Activated naive CD4-positive, alpha-beta T cell treated with anti-CD3 and anti-CD28 coated beads for 36 hours (primary cell): ENCODE data around the gene KCNJ18. TPM values are rescaled to one million over a fixed set of nuclear protein-coding genes. Genes with fewer than 3 reads are reported as not detected.
"Not testable (repeated sequence)": the region's sequence is repeated elsewhere in the genome, so short reads cannot be mapped to it uniquely, and the experiment has no call there.

Experiments
- CTCF ChIA-PET: fragments of 350-600 bp; sonication (Branson Sonifier 250); formaldehyde crosslinking; loops from one replicate; lab custom pipeline; 2021; ENCODE audit warnings: antibody characterized with exemption; lab: Charles Lee
- DNase-seq: peaks from one replicate; pipeline ENCODE4 v3.0.0-alpha.2; 2020
- H3K27ac Mint-ChIP-seq: one replicate; pipeline ENCODE4 v1.8.0; 2021; ENCODE audit warnings: mild to moderate bottlenecking, mixed read lengths
- H3K27me3 Mint-ChIP-seq: one replicate; pipeline ENCODE4 v1.8.0; 2021; ENCODE audit warnings: low read depth, mixed read lengths
- H3K36me3 Mint-ChIP-seq: one replicate; pipeline ENCODE4 v1.8.0; 2021; ENCODE audit warnings: low read depth, mixed read lengths
- H3K4me1 Mint-ChIP-seq: one replicate; pipeline ENCODE4 v1.8.0; 2021; ENCODE audit warnings: low read depth, mixed read lengths
- H3K4me3 Mint-ChIP-seq: one replicate; pipeline ENCODE4 v1.8.0; 2021; ENCODE audit warnings: mild to moderate bottlenecking, moderate library complexity, mixed read lengths
- H3K9me3 Mint-ChIP-seq: one replicate; pipeline ENCODE4 v1.8.0; 2021; ENCODE audit warnings: mixed read lengths
- intact Hi-C: fragments of 100-400 bp; cut with micrococcal nuclease; formaldehyde crosslinking; loops from one replicate; pipeline ENCODE4 v1.15.1; 2023
- total RNA-seq, 2 experiments: library from RNA; stranded (reverse); gene quantifications; one replicate each; pipeline ENCODE4 v1.2.3, GENCODE V29; 2021

Gene KCNJ18
- total RNA-seq = not detected

DNA sequence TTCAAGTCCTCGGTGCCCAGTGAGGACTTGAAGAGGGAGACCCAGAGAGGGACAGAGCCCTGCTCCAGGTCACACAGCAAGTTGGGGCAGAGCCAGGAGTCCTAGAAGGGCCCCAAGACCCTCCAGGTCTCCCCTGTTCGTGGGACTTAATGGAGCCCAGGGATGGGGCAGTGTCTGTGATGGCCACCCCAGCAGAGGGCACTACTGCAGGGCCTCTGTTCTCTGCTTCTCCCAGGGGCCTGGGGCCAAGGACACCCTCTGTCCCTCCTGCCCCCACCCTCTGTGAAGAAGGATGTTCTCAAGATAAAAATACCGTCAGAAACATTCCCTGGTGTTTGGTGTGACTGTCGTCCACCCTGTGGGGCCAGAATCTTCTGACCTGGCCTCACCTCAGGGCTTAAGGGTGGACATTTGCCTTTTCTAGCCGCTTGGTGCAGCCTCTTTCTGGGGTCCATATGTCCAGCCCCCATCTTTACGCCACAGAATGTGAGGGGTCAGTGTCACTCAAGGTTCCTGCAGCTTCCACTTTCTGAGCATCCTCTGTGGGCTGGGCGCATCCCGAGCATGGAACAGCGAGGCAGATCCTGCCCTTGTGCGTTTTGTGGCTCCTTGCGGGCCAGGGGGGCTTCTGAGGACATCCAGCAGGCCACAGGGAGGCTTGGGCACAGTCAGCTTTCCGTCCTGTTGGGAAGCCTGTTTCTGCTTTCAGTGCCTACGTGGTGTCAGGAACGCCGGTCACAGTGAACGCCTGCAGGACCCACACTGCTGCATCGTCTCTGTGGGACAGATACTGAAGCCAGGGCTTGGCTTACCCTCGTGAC, at the start of gene KCNJ18:
Gene KCNJ18, plus strand, starts transcription at position 641 of the 821 bp plus-strand sequence. CDS start 10,264 bp downstream, outside the sequence.
- H3K27me3 Mint-ChIP-seq, DNase-seq, H3K4me3 Mint-ChIP-seq, CTCF ChIA-PET, H3K27ac Mint-ChIP-seq, H3K36me3 Mint-ChIP-seq, H3K4me1 Mint-ChIP-seq, H3K9me3 Mint-ChIP-seq, intact Hi-C loops: not testable (repeated sequence)

DNA sequence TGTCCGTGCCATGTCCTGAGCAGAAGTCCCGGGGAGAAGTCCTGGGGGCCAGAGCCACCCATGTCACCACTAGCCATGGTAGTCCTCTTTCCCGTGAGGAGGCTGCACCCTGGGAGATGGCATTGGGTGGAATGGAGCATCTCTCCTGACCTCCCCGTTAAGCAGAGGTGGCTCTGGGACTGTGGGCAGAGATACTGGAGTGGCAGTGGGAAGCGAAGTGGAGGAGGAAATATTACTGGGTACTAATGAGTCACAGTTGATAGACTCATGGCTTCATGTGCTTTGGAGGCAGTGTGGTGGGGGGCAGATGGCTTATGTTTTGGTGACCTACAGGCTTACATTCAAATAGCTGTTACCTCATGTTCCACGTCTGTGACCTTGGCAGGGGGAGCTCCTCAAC, 44.2 kb upstream of the KCNJ18 start:
- H3K4me3 Mint-ChIP-seq, H3K4me1 Mint-ChIP-seq, DNase-seq, H3K27me3 Mint-ChIP-seq, H3K36me3 Mint-ChIP-seq, CTCF ChIA-PET, H3K9me3 Mint-ChIP-seq, H3K27ac Mint-ChIP-seq, intact Hi-C loops: not testable (repeated sequence)

DNA sequence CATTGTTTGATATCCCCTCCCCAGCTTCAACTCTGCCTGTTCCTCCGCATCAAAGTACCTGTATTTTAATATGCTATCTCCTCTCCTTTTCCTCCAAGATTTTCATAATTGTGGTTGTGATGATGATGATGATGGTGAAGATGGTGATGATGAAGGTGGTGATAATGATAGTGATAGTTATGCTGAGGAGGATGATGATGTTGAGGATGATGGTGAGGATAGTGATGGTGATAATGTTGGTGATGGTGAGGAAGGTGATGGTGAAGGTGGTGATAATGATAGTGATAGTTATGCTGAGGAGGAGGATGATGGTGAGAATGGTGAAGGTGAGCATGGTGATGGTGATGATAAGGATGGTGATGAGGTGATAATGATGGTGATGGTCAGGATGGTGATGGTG, 42.3 kb upstream of the KCNJ18 start:
- H3K4me1 Mint-ChIP-seq, H3K36me3 Mint-ChIP-seq, H3K4me3 Mint-ChIP-seq, H3K27ac Mint-ChIP-seq, DNase-seq, H3K9me3 Mint-ChIP-seq, intact Hi-C loops, H3K27me3 Mint-ChIP-seq: not testable (repeated sequence)
- CTCF ChIA-PET = interaction anchor here (0.6 kb wide), 1 partner anchor 383 kb away, joined by 5 read pairs; no protein-coding TSS in a partner anchor

DNA sequence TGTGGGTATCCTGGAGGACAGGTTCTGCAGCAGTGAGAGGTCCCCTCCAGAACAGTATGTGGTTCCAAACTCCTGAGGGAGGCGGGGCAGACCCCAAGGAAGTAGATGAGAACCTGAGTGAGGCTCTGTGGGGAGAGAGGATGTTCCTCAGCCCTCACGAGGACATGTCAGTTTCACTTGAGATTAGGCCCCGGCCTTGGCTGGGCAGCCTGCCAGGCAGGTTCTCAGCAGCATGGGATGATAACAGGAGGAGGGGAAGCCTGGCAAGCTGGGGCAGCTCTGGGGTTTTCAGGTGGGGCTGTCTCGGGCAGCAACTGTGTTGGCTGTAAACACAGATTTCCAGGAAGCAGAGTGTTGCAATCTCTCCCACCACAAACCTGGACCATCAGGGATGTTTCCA, 40.3 kb upstream of the KCNJ18 start:
- DNase-seq, H3K27ac Mint-ChIP-seq, H3K27me3 Mint-ChIP-seq, CTCF ChIA-PET, H3K36me3 Mint-ChIP-seq, H3K9me3 Mint-ChIP-seq, H3K4me1 Mint-ChIP-seq, intact Hi-C loops, H3K4me3 Mint-ChIP-seq: not testable (repeated sequence)

DNA sequence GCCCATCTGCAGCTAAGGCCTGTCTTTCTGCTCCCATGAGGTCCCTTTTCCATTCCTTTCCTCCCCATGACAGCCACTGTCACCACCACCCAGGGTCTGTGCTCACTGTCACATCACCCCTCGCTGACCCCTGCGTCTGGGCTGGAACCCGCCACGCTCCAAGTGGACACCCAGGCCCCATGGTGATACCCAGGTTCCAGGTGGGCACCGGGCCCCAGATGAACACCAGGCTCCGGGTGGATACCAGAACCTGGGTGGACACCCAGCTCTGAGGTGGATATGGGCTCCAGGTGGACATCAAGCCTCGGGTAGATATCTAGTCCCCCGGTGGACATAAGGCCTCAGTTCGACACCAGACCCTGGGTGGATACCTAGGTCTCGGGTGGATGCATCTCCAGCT, 39.1 kb upstream of the KCNJ18 start:
- CTCF ChIA-PET, H3K27ac Mint-ChIP-seq, H3K36me3 Mint-ChIP-seq, H3K4me3 Mint-ChIP-seq, H3K27me3 Mint-ChIP-seq, intact Hi-C loops, H3K9me3 Mint-ChIP-seq, H3K4me1 Mint-ChIP-seq, DNase-seq: not testable (repeated sequence)

DNA sequence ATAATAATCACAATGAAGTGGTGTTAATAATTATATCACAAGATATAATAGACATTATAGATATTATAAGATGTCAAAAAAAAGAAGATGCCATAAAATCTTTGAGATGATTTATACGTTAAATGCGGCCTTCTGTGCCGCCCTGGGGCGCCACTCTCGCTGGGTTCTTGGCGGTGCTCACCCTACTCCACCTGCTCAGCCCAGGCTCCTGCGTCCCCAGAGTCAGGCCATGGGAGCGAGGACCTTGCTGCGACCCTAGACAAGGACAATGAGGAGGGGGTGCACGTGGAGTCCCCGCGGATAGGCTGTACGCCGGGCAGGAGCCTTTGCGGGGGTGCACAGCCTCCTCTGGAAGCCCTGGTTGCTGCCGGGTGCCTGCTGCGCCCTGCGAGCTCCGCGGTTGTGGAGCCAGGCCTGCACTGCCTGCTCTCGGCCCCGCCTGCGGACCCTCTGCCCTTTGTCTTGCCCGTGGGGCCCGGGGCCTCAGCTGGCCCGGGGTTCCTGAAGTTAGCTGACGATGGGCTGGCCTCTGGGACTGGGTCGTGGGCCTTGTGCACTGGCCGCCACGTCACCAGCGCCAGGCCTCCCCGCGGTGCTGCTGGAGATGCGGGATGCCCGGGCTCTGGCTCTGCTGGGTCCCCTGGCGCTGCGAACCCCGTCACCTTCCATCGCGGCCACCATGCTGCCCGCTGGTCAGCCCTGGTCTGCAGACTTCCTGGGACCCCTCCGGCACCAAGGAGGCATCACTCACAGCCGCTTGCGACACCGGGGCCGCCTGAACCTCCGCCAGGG, 35.6 kb upstream of the KCNJ18 start:
- intact Hi-C loops, H3K27ac Mint-ChIP-seq, H3K4me3 Mint-ChIP-seq, H3K27me3 Mint-ChIP-seq, H3K4me1 Mint-ChIP-seq, DNase-seq, CTCF ChIA-PET, H3K9me3 Mint-ChIP-seq, H3K36me3 Mint-ChIP-seq: not testable (repeated sequence)

DNA sequence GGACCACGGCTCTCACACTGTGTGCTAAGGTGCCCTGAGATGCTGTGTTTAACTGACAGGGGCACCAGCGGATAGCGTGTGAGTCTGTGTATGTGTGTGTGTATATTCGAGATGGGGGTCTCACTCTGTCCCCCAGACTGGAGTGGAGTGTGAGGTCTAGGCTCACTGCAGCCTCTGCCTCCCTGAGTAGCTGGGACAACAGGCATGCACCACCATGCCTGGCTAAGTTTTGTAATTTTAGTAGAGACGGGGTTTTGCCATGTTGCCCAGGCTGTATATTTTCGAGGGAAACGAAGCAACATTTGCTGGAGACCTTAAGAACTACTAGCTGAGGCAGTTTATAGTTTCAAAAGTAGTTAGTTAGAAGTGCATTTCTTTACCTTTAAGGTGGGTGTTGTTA, 32.7 kb upstream of the KCNJ18 start:
- not testable (repeated sequence) for H3K4me1 Mint-ChIP-seq, H3K36me3 Mint-ChIP-seq

DNA sequence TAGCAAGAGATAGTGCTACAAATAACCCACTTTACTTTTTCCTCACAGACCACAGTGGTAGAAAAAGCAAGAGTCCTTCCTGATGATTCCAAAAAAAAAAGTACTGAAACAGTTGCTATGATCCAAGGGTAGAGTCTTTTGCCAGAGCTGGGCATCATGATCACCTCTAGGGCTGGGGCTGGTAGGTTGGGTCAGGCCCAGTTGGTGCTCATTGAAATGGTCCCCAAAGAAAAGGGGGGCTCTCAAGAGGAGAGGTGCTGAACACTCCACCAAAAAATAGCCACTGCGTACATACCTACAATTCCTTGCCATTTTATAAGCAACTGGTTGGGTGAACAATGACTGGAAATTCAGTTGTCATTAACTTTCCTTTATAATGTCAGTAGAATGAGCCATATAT, 30.9 kb upstream of the KCNJ18 start:
- H3K9me3 Mint-ChIP-seq, H3K4me3 Mint-ChIP-seq, H3K27me3 Mint-ChIP-seq, intact Hi-C loops, H3K4me1 Mint-ChIP-seq, DNase-seq, H3K27ac Mint-ChIP-seq, H3K36me3 Mint-ChIP-seq, CTCF ChIA-PET: not testable (repeated sequence)

More for the DNA sequence above, 32.7 kb upstream of the KCNJ18 start:
- H3K27me3 Mint-ChIP-seq, intact Hi-C loops, H3K4me3 Mint-ChIP-seq, H3K9me3 Mint-ChIP-seq, CTCF ChIA-PET, DNase-seq, H3K27ac Mint-ChIP-seq: not testable (repeated sequence)

DNA sequence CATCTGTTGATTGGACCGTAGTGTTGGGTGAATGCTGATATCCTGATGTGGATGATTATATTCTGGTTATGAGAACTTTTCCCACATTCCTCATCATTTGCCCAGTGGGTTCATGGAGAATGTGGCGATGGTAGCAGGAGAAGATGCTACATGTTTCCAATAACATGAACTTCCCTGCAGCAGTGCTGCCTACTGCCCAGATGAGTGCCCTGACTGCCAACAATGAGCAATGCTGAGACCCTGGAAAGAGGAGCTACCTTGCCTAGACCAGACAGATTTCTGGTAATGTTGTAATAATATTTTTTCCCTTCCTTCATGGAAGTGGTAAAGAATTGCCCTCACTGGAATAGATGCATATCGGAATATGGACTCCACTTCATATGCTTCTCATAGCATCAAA, 29.2 kb upstream of the KCNJ18 start:
- DNase-seq, intact Hi-C loops, H3K4me3 Mint-ChIP-seq, H3K36me3 Mint-ChIP-seq, H3K27me3 Mint-ChIP-seq, H3K4me1 Mint-ChIP-seq, H3K9me3 Mint-ChIP-seq, H3K27ac Mint-ChIP-seq, CTCF ChIA-PET: not testable (repeated sequence)

DNA sequence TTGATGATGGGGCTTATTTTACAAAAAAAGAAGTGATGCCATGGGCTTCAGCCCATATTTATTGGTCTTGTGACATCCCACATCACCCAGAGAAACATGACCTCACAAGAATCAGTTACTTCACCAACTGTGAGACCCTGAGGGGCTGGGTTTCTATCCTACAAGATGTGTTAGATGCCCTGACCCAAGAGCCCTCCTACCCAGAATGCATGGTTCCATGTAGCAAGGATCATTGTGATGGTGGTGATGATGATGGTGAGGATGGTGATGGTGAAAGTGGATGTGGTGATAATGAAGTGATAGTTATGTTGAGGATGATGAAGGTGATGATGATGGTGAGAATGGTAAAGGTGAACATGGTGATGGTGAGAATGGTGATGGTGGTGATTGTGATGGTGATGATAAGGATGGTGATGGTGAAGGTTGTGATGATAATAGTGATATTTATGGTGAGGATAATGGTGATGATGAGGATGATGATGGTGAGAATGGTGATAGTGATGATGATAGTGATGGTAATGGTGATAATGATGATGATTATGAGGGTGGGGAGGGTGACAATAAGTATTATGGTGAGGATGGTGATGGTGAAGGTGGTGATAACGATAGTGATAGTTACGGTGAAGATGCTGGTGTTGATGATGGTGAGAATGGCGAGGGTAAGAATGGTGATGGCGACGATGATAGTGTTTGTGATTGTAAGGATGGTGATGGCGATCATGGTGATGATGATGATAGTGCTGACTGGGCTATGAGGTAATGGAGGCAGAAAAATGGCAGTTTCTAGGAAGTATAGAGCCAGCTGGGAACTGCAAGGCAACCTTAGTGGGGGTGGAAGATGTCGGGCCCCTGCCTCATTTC, 28.5 kb upstream of the KCNJ18 start:
- H3K4me1 Mint-ChIP-seq, H3K4me3 Mint-ChIP-seq, H3K9me3 Mint-ChIP-seq, intact Hi-C loops, DNase-seq, CTCF ChIA-PET, H3K36me3 Mint-ChIP-seq, H3K27me3 Mint-ChIP-seq, H3K27ac Mint-ChIP-seq: not testable (repeated sequence)

DNA sequence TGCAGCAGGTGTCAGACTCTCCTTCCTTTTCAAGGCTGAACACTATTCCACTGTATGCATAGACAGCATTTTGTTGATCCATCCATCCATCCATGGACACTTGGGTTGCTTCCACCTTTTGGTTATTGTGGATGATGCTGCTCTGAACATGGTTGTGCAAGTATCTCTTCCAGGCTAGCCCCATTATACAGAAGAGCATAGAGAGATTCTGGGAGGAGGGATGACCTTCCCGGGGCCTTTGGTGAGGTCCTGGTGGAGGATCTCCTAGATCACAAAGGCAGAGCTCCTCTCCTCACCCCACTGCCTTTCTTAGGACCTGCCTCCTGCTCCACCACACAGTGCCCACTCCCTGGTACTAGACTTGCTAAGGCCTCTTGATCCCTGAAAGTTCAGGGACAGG, 27.2 kb upstream of the KCNJ18 start:
- H3K36me3 Mint-ChIP-seq, H3K27ac Mint-ChIP-seq, DNase-seq, intact Hi-C loops, CTCF ChIA-PET, H3K4me1 Mint-ChIP-seq, H3K9me3 Mint-ChIP-seq, H3K4me3 Mint-ChIP-seq, H3K27me3 Mint-ChIP-seq: not testable (repeated sequence)

DNA sequence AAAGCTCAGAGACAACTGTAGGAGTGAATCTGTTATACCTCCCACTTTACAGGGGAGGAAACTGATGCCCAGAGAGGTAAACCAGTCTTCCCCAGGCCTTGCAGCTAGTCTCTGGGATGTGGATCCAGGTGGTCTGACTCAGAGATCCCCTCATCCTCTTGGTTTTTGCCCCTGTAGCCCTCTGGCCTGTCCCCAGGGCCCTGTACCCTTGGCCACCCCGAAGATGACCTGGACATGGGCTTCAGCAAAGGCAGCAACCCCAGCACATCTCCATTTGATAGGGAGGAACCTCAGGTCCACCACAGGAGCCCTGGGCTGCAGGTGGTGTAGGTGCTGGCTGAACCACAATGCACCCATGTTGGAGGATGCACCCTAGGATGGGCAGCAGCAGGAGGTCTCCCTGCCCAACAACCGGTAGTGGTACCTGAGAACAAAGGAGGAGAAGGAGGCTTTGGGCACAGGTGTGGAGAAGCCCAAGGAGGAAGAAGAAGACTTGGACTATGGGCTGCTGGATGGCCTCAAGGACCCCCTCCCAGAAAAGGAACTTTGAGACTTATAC, 26.3 kb upstream of the KCNJ18 start:
- CTCF ChIA-PET, H3K36me3 Mint-ChIP-seq, H3K4me3 Mint-ChIP-seq, DNase-seq, H3K9me3 Mint-ChIP-seq, H3K4me1 Mint-ChIP-seq, H3K27ac Mint-ChIP-seq, intact Hi-C loops, H3K27me3 Mint-ChIP-seq: not testable (repeated sequence)
